Stimulated activated memory B cell treated with anti-CD40 and anti-IgM and Interleukin-4, amounts not matched to agents 10 μg/mL and 1 μg/mL and 100 μg/mL, for 72 hours (primary cell): Measurements from ENCODE around the gene AKT3.

ENCODE experiments used
- ATAC-seq: fragments of 150-1000 bp; cut with Tn5 transposase; 2 replicates; pipeline ENCODE4 v1.10.0; 2021
- H3K27ac Mint-ChIP-seq: one replicate; pipeline ENCODE4 v1.8.0; 2022; ENCODE audit warnings: mild to moderate bottlenecking, mixed read lengths
- H3K27me3 Mint-ChIP-seq: one replicate; pipeline ENCODE4 v1.8.0; 2022; ENCODE audit warnings: mixed read lengths
- H3K36me3 Mint-ChIP-seq: one replicate; pipeline ENCODE4 v1.8.0; 2022; ENCODE audit warnings: mixed read lengths
- H3K4me1 Mint-ChIP-seq: one replicate; pipeline ENCODE4 v1.8.0; 2022; ENCODE audit warnings: mixed read lengths
- H3K4me3 Mint-ChIP-seq: one replicate; pipeline ENCODE4 v1.8.0; 2022; ENCODE audit warnings: mild to moderate bottlenecking, moderate library complexity, mixed read lengths
- H3K9me3 Mint-ChIP-seq: one replicate; pipeline ENCODE4 v1.8.0; 2022; ENCODE audit warnings: mixed read lengths

Gene AKT3

GRCh38 chr1:243739335-243740003 is 110.6 kb downstream of the AKT3 start:
- no peak for ATAC-seq
- H3K27me3 Mint-ChIP-seq, result no peaks in the 10 kb centered on the region
- no peaks in the 10 kb centered on the region for H3K9me3 Mint-ChIP-seq
- H3K36me3 Mint-ChIP-seq, result peaks cover 36% of the 10 kb centered on the region
- peaks cover 29% of the 10 kb centered on the region for H3K4me1 Mint-ChIP-seq
- H3K4me3 Mint-ChIP-seq, result no peak overlapping the region
- no peak overlapping the region for H3K27ac Mint-ChIP-seq

GRCh38 chr1:243738020-243738419 is 112.0 kb downstream of the AKT3 start:
- no peaks in the 10 kb centered on the region for H3K27me3 Mint-ChIP-seq
- H3K4me1 Mint-ChIP-seq, result peaks cover 28% of the 10 kb centered on the region
- H3K36me3 Mint-ChIP-seq, result peaks cover 33% of the 10 kb centered on the region
- H3K4me3 Mint-ChIP-seq, result no peak overlapping the region
- no peak overlapping the region for H3K27ac Mint-ChIP-seq
- no peaks in the 10 kb centered on the region for H3K9me3 Mint-ChIP-seq
- no peak for ATAC-seq

GRCh38 chr1:243735457-243735856 is 114.6 kb downstream of the AKT3 start:
- H3K4me3 Mint-ChIP-seq, result no peak overlapping the region
- H3K4me1 Mint-ChIP-seq, result peaks cover 32% of the 10 kb centered on the region
- ATAC-seq, result peak; percentile 31
- H3K9me3 Mint-ChIP-seq, result no peaks in the 10 kb centered on the region
- H3K27me3 Mint-ChIP-seq, result no peaks in the 10 kb centered on the region
- H3K27ac Mint-ChIP-seq, result no peak overlapping the region
- H3K36me3 Mint-ChIP-seq, result peaks cover 37% of the 10 kb centered on the region

DNA sequence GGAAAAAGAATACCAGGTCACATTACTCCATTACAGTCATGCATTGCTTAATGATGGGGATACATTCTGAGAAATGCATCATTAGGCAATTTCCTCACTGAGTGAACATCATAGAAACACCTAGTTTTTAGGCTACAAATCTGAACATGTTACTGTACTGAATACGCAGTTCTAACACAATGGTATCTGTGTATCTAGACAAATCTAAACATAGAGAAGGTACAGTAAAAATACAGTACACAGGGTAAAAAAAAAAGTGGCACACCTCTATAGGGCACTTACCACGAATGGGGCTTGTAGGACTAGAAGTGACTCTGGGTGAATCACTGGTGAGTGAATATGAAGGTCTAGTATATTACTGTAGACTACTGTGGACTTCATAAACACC is 115.7 kb downstream of the AKT3 start:
- Mint-ChIP-seq H3K27ac (no peak overlapping the region), H3K4me3 (no peak overlapping the region), H3K9me3 (peaks cover 3% of the 10 kb centered on the region), H3K36me3 (peaks cover 39% of the 10 kb centered on the region), H3K4me1 (peaks cover 27% of the 10 kb centered on the region), H3K27me3 (no peaks in the 10 kb centered on the region)
- no peak for ATAC-seq

DNA sequence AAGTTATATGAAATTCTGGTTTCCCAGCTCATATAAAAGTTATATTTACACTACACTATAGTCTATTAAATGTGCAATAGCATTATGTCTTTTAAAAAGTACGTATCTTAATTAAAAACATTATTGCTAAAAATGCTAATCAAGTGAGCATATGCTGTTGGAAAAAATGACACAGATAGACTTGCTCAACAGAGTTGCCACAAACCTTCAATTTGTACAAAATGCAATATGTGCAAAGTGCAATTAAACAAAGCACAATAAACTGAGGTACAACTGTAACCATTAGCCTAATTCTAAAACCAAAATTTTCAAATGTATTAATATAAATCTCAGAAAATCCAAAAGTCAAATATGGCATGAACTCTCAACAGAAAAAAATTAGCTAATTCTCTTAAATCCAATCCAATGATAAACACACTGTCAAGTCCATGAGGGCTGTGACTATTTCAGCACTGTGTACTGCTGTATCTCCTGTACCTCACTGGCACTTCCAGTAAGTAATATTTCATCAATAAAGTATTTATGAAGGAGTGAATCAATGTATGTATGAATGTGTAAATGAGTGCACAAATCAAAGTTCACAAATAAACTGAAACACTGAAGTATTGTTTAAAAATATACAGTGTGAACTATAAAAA is 116.3 kb downstream of the AKT3 start:
- ATAC-seq, result no peak

GRCh38 chr1:243732637-243733036 is 117.4 kb downstream of the AKT3 start:
- peaks cover 6% of the 10 kb centered on the region for H3K9me3 Mint-ChIP-seq
- H3K27me3 Mint-ChIP-seq, result no peaks in the 10 kb centered on the region
- no peak overlapping the region for H3K4me3 Mint-ChIP-seq
- H3K27ac Mint-ChIP-seq, result peak overlapping the region; percentile 63
- peaks cover 47% of the 10 kb centered on the region for H3K36me3 Mint-ChIP-seq
- ATAC-seq, result no peak
- H3K4me1 Mint-ChIP-seq, result peaks cover 42% of the 10 kb centered on the region

More for the DNA sequence above, 116.3 kb downstream of the AKT3 start:
- H3K4me3 Mint-ChIP-seq, result no peak overlapping the region
- peaks cover 4% of the 10 kb centered on the region for H3K9me3 Mint-ChIP-seq
- peaks cover 44% of the 10 kb centered on the region for H3K36me3 Mint-ChIP-seq
- peaks cover 32% of the 10 kb centered on the region for H3K4me1 Mint-ChIP-seq
- H3K27ac Mint-ChIP-seq, result no peak overlapping the region
- no peaks in the 10 kb centered on the region for H3K27me3 Mint-ChIP-seq

DNA sequence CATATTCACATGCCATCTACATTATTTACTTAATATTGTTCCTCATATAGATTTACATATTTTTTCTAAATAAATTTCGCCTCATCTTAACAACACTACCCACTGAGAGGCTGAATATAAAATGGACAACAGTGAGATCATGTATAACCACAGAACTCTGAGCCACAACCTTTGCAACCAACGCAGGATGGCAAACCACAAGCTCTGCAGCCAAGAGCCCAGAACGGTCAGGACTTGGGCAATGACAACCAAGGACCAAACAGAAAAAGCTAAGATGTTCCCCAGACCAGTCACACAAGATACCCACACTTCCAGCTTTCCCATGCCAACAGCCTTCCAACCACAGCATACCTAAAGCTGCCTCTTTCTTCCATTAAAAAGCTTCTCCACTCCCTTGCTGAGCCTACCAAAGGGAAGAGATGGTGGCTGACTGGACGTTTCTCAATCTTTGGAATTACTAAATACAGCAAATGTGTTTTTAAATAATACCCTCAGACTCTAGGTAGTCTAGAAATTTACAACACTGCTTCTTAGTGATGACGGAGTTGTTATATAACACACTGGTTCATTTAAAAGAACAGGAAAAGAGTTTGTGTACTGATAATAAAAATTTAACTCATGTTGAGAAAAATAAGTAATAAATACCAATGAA is 117.9 kb downstream of the AKT3 start:
- Mint-ChIP-seq H3K9me3 (peaks cover 6% of the 10 kb centered on the region), H3K4me1 (peaks cover 42% of the 10 kb centered on the region), H3K27ac (peak overlapping the region; percentile 63), H3K36me3 (peaks cover 44% of the 10 kb centered on the region), H3K4me3 (no peak overlapping the region), H3K27me3 (no peaks in the 10 kb centered on the region)
- ATAC-seq, result no peak

DNA sequence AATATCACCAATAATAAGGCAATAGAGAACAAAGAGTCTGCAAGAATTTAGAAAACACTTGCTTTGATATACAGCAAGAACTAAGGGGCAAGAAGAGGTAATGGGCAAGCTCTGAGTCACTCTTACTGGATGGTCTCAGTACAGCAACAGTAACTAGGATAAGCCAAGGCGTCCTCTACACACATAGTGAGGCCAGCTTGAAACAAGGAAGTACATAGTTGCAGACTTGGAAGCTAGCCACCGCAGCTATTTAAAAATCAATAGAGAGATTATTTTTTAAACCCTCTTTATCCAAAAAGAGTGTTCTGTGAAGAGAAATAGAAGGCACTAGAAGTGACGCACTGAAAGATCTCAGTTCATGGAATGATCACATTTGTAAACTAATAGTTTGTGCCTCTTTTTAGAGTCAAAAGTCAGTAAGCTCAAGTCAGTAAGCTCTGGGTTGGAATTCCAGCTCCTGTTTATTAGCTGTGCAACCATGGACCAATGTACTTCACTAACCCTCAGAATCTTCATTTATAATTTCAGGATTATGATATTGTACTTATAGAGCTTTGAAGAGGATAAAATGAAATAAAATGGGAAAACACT is 118.6 kb downstream of the AKT3 start:
- no peak overlapping the region for H3K4me3 Mint-ChIP-seq
- no peak overlapping the region for H3K27ac Mint-ChIP-seq
- H3K36me3 Mint-ChIP-seq, result peaks cover 39% of the 10 kb centered on the region
- H3K9me3 Mint-ChIP-seq, result peaks cover 6% of the 10 kb centered on the region
- H3K4me1 Mint-ChIP-seq, result peaks cover 42% of the 10 kb centered on the region
- no peaks in the 10 kb centered on the region for H3K27me3 Mint-ChIP-seq
- ATAC-seq, result no peak

DNA sequence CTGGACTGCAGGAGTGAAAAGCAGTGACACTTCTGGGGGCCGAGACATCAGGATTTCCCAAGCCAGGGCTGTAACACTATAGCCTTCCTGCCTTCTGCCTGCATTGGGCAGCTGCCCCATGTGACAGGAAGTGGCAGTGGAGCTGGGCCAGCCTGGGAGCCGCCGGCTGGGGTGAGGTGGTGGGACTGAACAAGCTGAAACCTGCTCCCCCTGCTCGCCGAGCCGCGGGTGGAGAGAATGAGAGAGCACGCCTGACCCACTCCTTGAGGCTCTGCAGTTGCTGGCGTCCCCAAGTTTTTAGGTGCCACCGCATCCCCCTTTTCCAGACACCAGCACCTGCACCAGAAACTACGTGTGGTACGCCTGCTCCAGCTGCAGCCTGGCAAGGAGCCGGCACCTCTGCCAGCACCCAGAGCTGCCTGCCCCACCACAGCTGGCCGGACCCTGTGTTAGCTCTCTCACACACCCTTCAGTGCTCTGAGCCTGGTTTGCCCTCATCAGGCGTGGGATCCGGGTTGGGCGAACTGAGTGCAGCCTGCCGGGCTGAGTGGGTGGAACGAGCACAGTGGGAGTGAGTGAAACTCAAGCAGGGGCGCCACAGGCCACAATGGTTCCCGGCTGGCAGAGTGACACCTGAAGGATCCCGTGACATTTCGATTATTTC is 119.4 kb downstream of the AKT3 start:
- Mint-ChIP-seq H3K4me1 (peaks cover 41% of the 10 kb centered on the region), H3K36me3 (peaks cover 38% of the 10 kb centered on the region), H3K27ac (peak overlapping the region; percentile 32), H3K27me3 (no peaks in the 10 kb centered on the region), H3K9me3 (peaks cover 6% of the 10 kb centered on the region), H3K4me3 (no peak overlapping the region)
- no peak for ATAC-seq

- H3K4me1 Mint-ChIP-seq, result peaks cover 48% of the 10 kb centered on the region
- H3K36me3 Mint-ChIP-seq, result peaks cover 31% of the 10 kb centered on the region
- ATAC-seq, result no peak
- H3K9me3 Mint-ChIP-seq, result peaks cover 6% of the 10 kb centered on the region
- H3K4me3 Mint-ChIP-seq, result no peak overlapping the region
- no peaks in the 10 kb centered on the region for H3K27me3 Mint-ChIP-seq
- H3K27ac Mint-ChIP-seq, result peak overlapping the region; percentile 32
Measured at GRCh38 chr1:243729956-243730355, 120.1 kb downstream of the AKT3 start.

DNA sequence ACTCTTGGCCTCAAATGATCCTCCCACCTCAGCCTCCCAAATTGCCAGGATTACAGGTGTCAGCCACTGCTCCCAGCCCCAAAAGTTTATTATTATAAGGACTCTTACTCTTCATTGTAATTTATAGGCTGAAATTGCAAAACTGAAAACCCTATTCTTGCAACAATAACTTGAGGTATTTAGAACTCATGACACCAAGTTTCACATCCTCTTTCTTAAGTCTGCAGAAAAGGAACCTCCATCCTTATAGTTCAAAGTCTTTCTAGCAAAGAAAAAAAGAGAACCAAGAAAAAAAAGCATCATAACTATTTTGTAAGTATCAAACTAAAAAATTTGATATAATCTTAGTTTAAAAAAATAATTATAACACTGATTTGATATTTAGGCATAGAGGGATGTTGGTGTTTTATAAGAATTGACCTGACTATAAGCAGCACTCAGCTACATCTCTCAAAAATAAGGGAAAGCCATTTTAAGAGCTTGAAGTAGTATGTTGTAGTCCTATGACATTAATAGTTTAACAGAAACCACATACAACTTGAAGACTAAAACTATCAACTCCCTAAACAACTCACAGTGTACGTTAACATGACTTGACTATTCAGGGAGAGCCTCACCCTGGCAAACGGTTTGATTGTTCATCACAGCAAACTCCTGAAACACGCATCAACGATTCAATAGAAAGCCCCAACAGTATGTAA is 122.4 kb downstream of the AKT3 start:
- Mint-ChIP-seq H3K27ac (peak overlapping the region; percentile 72), H3K4me1 (peaks cover 62% of the 10 kb centered on the region), H3K36me3 (peaks cover 31% of the 10 kb centered on the region), H3K27me3 (no peaks in the 10 kb centered on the region), H3K4me3 (peak overlapping the region; percentile 5), H3K9me3 (peaks cover 6% of the 10 kb centered on the region)
- peak; percentile 91 for ATAC-seq

DNA sequence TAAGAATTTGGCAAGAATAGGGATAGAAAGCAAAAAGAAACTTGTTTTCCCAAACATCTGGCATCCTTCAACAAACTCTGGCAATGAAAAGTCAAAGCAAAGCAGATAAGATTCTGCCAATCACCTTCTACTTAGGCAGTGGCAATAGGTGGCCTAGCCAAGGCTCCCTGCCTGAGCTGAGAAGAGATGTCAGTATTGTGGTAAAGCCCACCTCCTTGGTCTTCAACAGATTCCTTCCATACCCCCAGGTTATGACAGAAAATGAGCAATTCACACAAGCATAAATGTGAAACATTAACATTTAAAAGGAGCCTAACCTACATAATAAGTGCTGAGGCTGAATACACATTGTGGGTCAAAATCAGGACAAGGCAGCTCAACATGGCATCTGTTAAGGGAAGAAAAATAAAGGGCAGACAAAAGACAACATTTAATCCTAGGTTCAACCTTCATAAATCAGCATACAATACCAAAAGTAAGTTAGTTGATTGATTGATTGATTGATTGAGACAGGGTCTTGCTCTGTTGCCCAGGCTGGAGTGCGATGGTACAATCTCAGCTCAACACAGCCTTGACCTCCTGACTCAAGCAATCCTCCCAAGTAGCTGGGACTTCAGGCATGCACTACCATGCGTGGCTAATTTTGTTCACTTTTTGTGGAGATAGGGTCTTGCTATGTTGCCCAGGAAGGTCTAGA is 123.1 kb downstream of the AKT3 start:
- peak overlapping the region; percentile 72 for H3K27ac Mint-ChIP-seq
- peaks cover 57% of the 10 kb centered on the region for H3K4me1 Mint-ChIP-seq
- peak overlapping the region; percentile 3 for H3K4me3 Mint-ChIP-seq
- peaks cover 6% of the 10 kb centered on the region for H3K9me3 Mint-ChIP-seq
- H3K27me3 Mint-ChIP-seq, result no peaks in the 10 kb centered on the region
- peaks cover 31% of the 10 kb centered on the region for H3K36me3 Mint-ChIP-seq
- ATAC-seq, result peak; percentile 24

DNA sequence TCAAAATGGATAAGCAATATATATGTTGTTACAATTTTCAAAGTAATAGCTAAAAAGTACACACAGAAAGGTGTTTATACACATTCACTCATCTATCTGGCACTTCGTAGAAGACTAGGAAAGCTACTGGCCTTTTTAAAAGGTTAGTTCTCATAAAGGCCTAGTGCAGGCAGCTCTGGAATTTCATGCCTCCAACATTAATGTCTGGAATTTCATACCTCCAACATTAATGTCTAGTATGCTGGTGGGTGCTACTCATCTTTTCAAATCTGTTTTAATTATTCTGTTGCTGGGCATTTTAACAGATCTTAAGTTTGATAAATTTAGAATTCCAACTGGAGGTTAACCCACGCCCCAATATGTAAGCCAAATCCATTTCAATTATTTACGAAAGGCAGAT is 124.2 kb downstream of the AKT3 start:
- Mint-ChIP-seq H3K4me3 (no peak overlapping the region), H3K9me3 (peaks cover 6% of the 10 kb centered on the region), H3K27ac (no peak overlapping the region), H3K36me3 (peaks cover 26% of the 10 kb centered on the region), H3K27me3 (no peaks in the 10 kb centered on the region), H3K4me1 (peaks cover 58% of the 10 kb centered on the region)
- no peak for ATAC-seq

GRCh38 chr1:243725075-243725474 is 125.0 kb downstream of the AKT3 start:
- Mint-ChIP-seq H3K9me3 (peaks cover 4% of the 10 kb centered on the region), H3K27me3 (no peaks in the 10 kb centered on the region), H3K4me3 (no peak overlapping the region), H3K36me3 (peaks cover 18% of the 10 kb centered on the region), H3K4me1 (peaks cover 61% of the 10 kb centered on the region), H3K27ac (peak overlapping the region; percentile 43)
- ATAC-seq, result no peak
